ENCODE measurements around the gene STK32C. TPM values are rescaled to one million over a fixed set of nuclear protein-coding genes. Genes with fewer than 3 reads are reported as not detected.

The STK32C gene
- total RNA-seq, 1 donor from 2014 or later, result 13.6 TPM

GRCh38 chr10:132349766-132350165 is 42.0 kb upstream of the STK32C start:
- H3K27me3 Mint-ChIP-seq (ENCODE audit: low read depth, unreplicated experiment), result peaks cover 2% of the 10 kb centered on the region
- Histone ChIP-seq H3K4me3 (ENCODE audit: insufficient read depth, low read depth, low read length) (no peak overlapping the region), H3K4me1 (ENCODE audit: insufficient read depth, low read length) (no peaks in the 10 kb centered on the region), H3K27ac (ENCODE audit: low read depth, low read length) (no peak overlapping the region), H3K4me2 (ENCODE audit: low read length) (no peak overlapping the region), H3K27me3 (ENCODE audit: insufficient read depth, low read length) (no peaks in the 10 kb centered on the region), H3K9ac (ENCODE audit: low read length) (no peak overlapping the region), H3K79me2 (ENCODE audit: insufficient read depth, low read length) (no peaks in the 10 kb centered on the region), H3K36me3 (ENCODE audit: insufficient read depth, low read length) (no peaks in the 10 kb centered on the region), H4K20me1 (ENCODE audit: insufficient read depth, low read length) (peaks cover 11% of the 10 kb centered on the region), H3K9me3 (ENCODE audit: insufficient read depth, low read depth, low read length) (no peaks in the 10 kb centered on the region), H2AFZ (ENCODE audit: low read depth, low read length) (no peak overlapping the region)
- FAIRE-seq, result no peak
- DNase-seq (ENCODE audit: low read depth), result no peak
- no peaks in the 10 kb centered on the region for H3K4me1 Mint-ChIP-seq (ENCODE audit: low read depth, unreplicated experiment)
- TF ChIP-seq EZH2 (IDR thresholded peaks at IDR 0.05; ENCODE audit: insufficient read depth, low read length) (no peak), CTCF (IDR thresholded peaks at IDR 0.05; ENCODE audit: insufficient read depth, low read depth, low read length) (no peak)
- no peak overlapping the region for H3K27ac Mint-ChIP-seq (ENCODE audit: unreplicated experiment)
- H3K36me3 Mint-ChIP-seq (ENCODE audit: low read depth, unreplicated experiment), result peaks cover 8% of the 10 kb centered on the region
- no peaks in the 10 kb centered on the region for H3K9me3 Mint-ChIP-seq (ENCODE audit: unreplicated experiment)
- no peak overlapping the region for H3K4me3 Mint-ChIP-seq (ENCODE audit: unreplicated experiment)

- H3K36me3 Mint-ChIP-seq (ENCODE audit: low read depth, unreplicated experiment), result peaks cover 12% of the 10 kb centered on the region
- no peaks in the 10 kb centered on the region for H3K9me3 Mint-ChIP-seq (ENCODE audit: unreplicated experiment)
- no peaks in the 10 kb centered on the region for H3K4me1 Mint-ChIP-seq (ENCODE audit: low read depth, unreplicated experiment)
- Histone ChIP-seq H4K20me1 (ENCODE audit: insufficient read depth, low read length) (peaks cover 4% of the 10 kb centered on the region), H2AFZ (ENCODE audit: low read depth, low read length) (no peak overlapping the region), H3K27ac (ENCODE audit: low read depth, low read length) (no peak overlapping the region), H3K79me2 (ENCODE audit: insufficient read depth, low read length) (no peaks in the 10 kb centered on the region), H3K27me3 (ENCODE audit: insufficient read depth, low read length) (no peaks in the 10 kb centered on the region), H3K4me3 (ENCODE audit: insufficient read depth, low read depth, low read length) (no peak overlapping the region), H3K9ac (ENCODE audit: low read length) (no peak overlapping the region), H3K4me2 (ENCODE audit: low read length) (no peak overlapping the region), H3K4me1 (ENCODE audit: insufficient read depth, low read length) (no peaks in the 10 kb centered on the region), H3K36me3 (ENCODE audit: insufficient read depth, low read length) (no peaks in the 10 kb centered on the region), H3K9me3 (ENCODE audit: insufficient read depth, low read depth, low read length) (no peaks in the 10 kb centered on the region)
- H3K4me3 Mint-ChIP-seq (ENCODE audit: unreplicated experiment), result no peak overlapping the region
- no peak for TF ChIP-seq EZH2 (IDR thresholded peaks at IDR 0.05; ENCODE audit: insufficient read depth, low read length)
- TF ChIP-seq CTCF (IDR thresholded peaks at IDR 0.05; ENCODE audit: insufficient read depth, low read depth, low read length), result no peak
- no peak overlapping the region for H3K27ac Mint-ChIP-seq (ENCODE audit: unreplicated experiment)
- peaks cover 2% of the 10 kb centered on the region for H3K27me3 Mint-ChIP-seq (ENCODE audit: low read depth, unreplicated experiment)
- FAIRE-seq (no peak), DNase-seq (ENCODE audit: low read depth) (no peak)
These were observed 40.1 kb upstream of the STK32C start for GRCh38 chr10:132347931-132348267.

GRCh38 chr10:132347211-132347930 is 39.6 kb upstream of the STK32C start:
- DNase-seq (ENCODE audit: low read depth), result no peak

More at GRCh38 chr10:132347211-132347930, 39.6 kb upstream of the STK32C start:
- Histone ChIP-seq H3K4me2 (ENCODE audit: low read length) (no peak overlapping the region), H3K4me1 (ENCODE audit: insufficient read depth, low read length) (no peaks in the 10 kb centered on the region), H3K9ac (ENCODE audit: low read length) (no peak overlapping the region), H3K9me3 (ENCODE audit: insufficient read depth, low read depth, low read length) (no peaks in the 10 kb centered on the region), H3K27me3 (ENCODE audit: insufficient read depth, low read length) (no peaks in the 10 kb centered on the region), H3K4me3 (ENCODE audit: insufficient read depth, low read depth, low read length) (no peak overlapping the region), H3K79me2 (ENCODE audit: insufficient read depth, low read length) (no peaks in the 10 kb centered on the region), H3K36me3 (ENCODE audit: insufficient read depth, low read length) (no peaks in the 10 kb centered on the region), H3K27ac (ENCODE audit: low read depth, low read length) (no peak overlapping the region), H4K20me1 (ENCODE audit: insufficient read depth, low read length) (no peaks in the 10 kb centered on the region), H2AFZ (ENCODE audit: low read depth, low read length) (no peak overlapping the region)
- H3K36me3 Mint-ChIP-seq (ENCODE audit: low read depth, unreplicated experiment), result peaks cover 14% of the 10 kb centered on the region
- no peak overlapping the region for H3K27ac Mint-ChIP-seq (ENCODE audit: unreplicated experiment)
- TF ChIP-seq EZH2 (IDR thresholded peaks at IDR 0.05; ENCODE audit: insufficient read depth, low read length), result no peak
- no peak for TF ChIP-seq CTCF (IDR thresholded peaks at IDR 0.05; ENCODE audit: insufficient read depth, low read depth, low read length)
- H3K9me3 Mint-ChIP-seq (ENCODE audit: unreplicated experiment), result peaks cover 2% of the 10 kb centered on the region
- H3K4me3 Mint-ChIP-seq (ENCODE audit: unreplicated experiment), result no peak overlapping the region
- H3K27me3 Mint-ChIP-seq (ENCODE audit: low read depth, unreplicated experiment), result peaks cover 2% of the 10 kb centered on the region
- no peaks in the 10 kb centered on the region for H3K4me1 Mint-ChIP-seq (ENCODE audit: low read depth, unreplicated experiment)
- no peak for FAIRE-seq
